ENCODE measurements around the gene C14orf132. TPM values are rescaled to one million over a fixed set of nuclear protein-coding genes. Genes with fewer than 3 reads are reported as not detected.

Gene C14orf132
- total and polyA plus RNA-seq, 10 of the 15 experiments (the other 5 are each of a cell fraction or from before 2014, with no cell fraction given) = under 0.01 to 1.2 (median 0.03) TPM; not detected in 2

GRCh38 chr14:96122496-96122895 lies 83.3 kb downstream of the C14orf132 start:
- ATAC-seq (no peak), FAIRE-seq (no peak), DNase-seq (ENCODE audit: low read depth, low spot score) (no peak)
- ChIA-PET SMC1A (ENCODE audit: uncharacterized antibody, unreplicated experiment) (no interaction called here), CTCF (no interaction called here), RAD21 (ENCODE audit: unreplicated experiment) (no interaction called here), POLR2A (no interaction called here)
- Histone ChIP-seq H3K4me2 (ENCODE audit: control insufficient read depth, insufficient read depth) (no peak overlapping the region), H3K4me1 (ENCODE audit: control insufficient read depth, insufficient read depth, low read length) (no peaks in the 10 kb centered on the region; the same call in 1 of the 2 replicates), H3K4me3 (no peak overlapping the region), H4K20me1 (ENCODE audit: control insufficient read depth, insufficient read depth) (no peaks in the 10 kb centered on the region), H3K27me3 (replicated peaks in 1 of 2; ENCODE audit: control insufficient read depth in 2 of 2, insufficient read depth in 2 of 2, low read length in 1 of 2) (no peaks in the 10 kb centered on the region), H3K27ac (ENCODE audit: control insufficient read depth, insufficient read depth) (no peak overlapping the region), H3K9me3 (replicated peaks; ENCODE audit: control insufficient read depth, insufficient read depth, low read length) (no peaks in the 10 kb centered on the region; the same call in 2 of the 3 replicates), H2AFZ (ENCODE audit: control insufficient read depth, low read depth, low read length) (no peak overlapping the region), H3K79me2 (ENCODE audit: control insufficient read depth, insufficient read depth, low read length) (no peaks in the 10 kb centered on the region), H3K9ac (ENCODE audit: control insufficient read depth, insufficient read depth, low read length) (no peak overlapping the region), H3K36me3 (ENCODE audit: control insufficient read depth in 2 of 2, insufficient read depth in 2 of 2, low read length in 1 of 2) (no peaks in the 10 kb centered on the region)
- BruUV-seq (replicated peaks) = no TSS peak
- WGBS (ENCODE audit: insufficient coverage, insufficient replicate concordance, low lambda C conversion rate, missing lambda C conversion rate) = 58% methylated on average over 6 of the region's 6 CpGs
- in situ Hi-C loops (cut with MboI) = no loop called here
- intact Hi-C loops (cut with micrococcal nuclease; ENCODE audit: unreplicated experiment) = no loop called here
- TF ChIP-seq TCF7 (IDR thresholded peaks at IDR 0.05; ENCODE audit: borderline replicate concordance) = no peak
- no peak for TF ChIP-seq USF2 (IDR thresholded peaks at IDR 0.05; ENCODE audit: borderline replicate concordance, low read depth, low read length)
- no peak for TF ChIP-seq ZBED1 (IDR thresholded peaks at IDR 0.05; ENCODE audit: borderline replicate concordance)
- no peak for TF ChIP-seq BCL11A (IDR thresholded peaks at IDR 0.05; ENCODE audit: low read depth, low read length)
- TF ChIP-seq ZNF592 (IDR thresholded peaks at IDR 0.05) = no peak
- TF ChIP-seq CBX5 (IDR thresholded peaks at IDR 0.05; ENCODE audit: low read depth) = no peak
- TF ChIP-seq SRF (IDR thresholded peaks at IDR 0.05; ENCODE audit: low read depth in 2 of 2, low read length in 2 of 2) = no peak
- no peak for TF ChIP-seq IKZF2 (IDR thresholded peaks at IDR 0.05)
- TF ChIP-seq SREBF1 (IDR thresholded peaks at IDR 0.05; ENCODE audit: low read length) = no peak
- TF ChIP-seq IRF3 (IDR thresholded peaks at IDR 0.05) = no peak
- TF ChIP-seq MTA2 (IDR thresholded peaks at IDR 0.05; ENCODE audit: low read depth) = no peak
- no peak for TF ChIP-seq PAX8 (IDR thresholded peaks at IDR 0.05)
- TF ChIP-seq MYC (IDR thresholded peaks at IDR 0.05; ENCODE audit: insufficient read depth, insufficient read length, insufficient replicate concordance, low read length, severe bottlenecking) = no peak
- TF ChIP-seq DPF2 (IDR thresholded peaks at IDR 0.05) = no peak
- TF ChIP-seq NFXL1 (IDR thresholded peaks at IDR 0.05; ENCODE audit: borderline replicate concordance) = no peak
- no peak for TF ChIP-seq MYB (IDR thresholded peaks at IDR 0.05; ENCODE audit: borderline replicate concordance, low read depth, low read length)
- TF ChIP-seq BCLAF1 (IDR thresholded peaks at IDR 0.05) = no peak
- TF ChIP-seq NFIC (IDR thresholded peaks at IDR 0.05; ENCODE audit: low read depth, low read length) = no peak
